Activated CD4-positive, alpha-beta T cell treated with anti-CD3 and anti-CD28 coated beads, Interleukin-2, amount 50 U/mL, for 16 hours (primary cell): ENCODE data around the gene KRTAP5-3.
A peak's percentile ranks its signal among the peaks of the same experiment; 100 is the strongest.

Experiments
- DNase-seq: peaks from one replicate; pipeline ENCODE4 v3.0.0-alpha.2; 2020

KRTAP5-3 gene

GRCh38 chr11:1642288-1643145 lies 34.3 kb upstream of the KRTAP5-3 start:
- DNase-seq: no peak

- no peak for DNase-seq
Observed at GRCh38 chr11:1641096-1641495, 32.8 kb upstream of the KRTAP5-3 start.

GRCh38 chr11:1640076-1640946 lies 32.0 kb upstream of the KRTAP5-3 start:
- peak; percentile 6 for DNase-seq

- DNase-seq: no peak
Observed at GRCh38 chr11:1639666-1640065, 31.4 kb upstream of the KRTAP5-3 start.

- no peak for DNase-seq
Observed at GRCh38 chr11:1639102-1639620, 30.9 kb upstream of the KRTAP5-3 start.

GRCh38 chr11:1638344-1638743 lies 30.1 kb upstream of the KRTAP5-3 start:
- DNase-seq: no peak

- no peak for DNase-seq
Observed at GRCh38 chr11:1637628-1638027, 29.4 kb upstream of the KRTAP5-3 start.

GRCh38 chr11:1636291-1636950 lies 28.2 kb upstream of the KRTAP5-3 start:
- DNase-seq: no peak

GRCh38 chr11:1633864-1634263 lies 25.6 kb upstream of the KRTAP5-3 start:
- no peak for DNase-seq

- no peak for DNase-seq
Observed at GRCh38 chr11:1632053-1632714, 23.9 kb upstream of the KRTAP5-3 start.

GRCh38 chr11:1631066-1631568 lies 22.9 kb upstream of the KRTAP5-3 start:
- no peak for DNase-seq

- no peak for DNase-seq
Observed at GRCh38 chr11:1630271-1630670, 22.0 kb upstream of the KRTAP5-3 start.

GRCh38 chr11:1629326-1630185 lies 21.3 kb upstream of the KRTAP5-3 start, which contains the start of gene KRTAP5-5:
Gene KRTAP5-5 (plus strand): TSS chr11:1629775. CDS start chr11:1629841, 66 bp downstream.
- no peak for DNase-seq

- DNase-seq: peak; percentile 58
Observed at GRCh38 chr11:1628506-1629325, 20.5 kb upstream of the KRTAP5-3 start.

GRCh38 chr11:1625541-1625940 lies 17.3 kb upstream of the KRTAP5-3 start:
- no peak for DNase-seq

GRCh38 chr11:1624621-1625020 lies 16.4 kb upstream of the KRTAP5-3 start:
- no peak for DNase-seq

GRCh38 chr11:1623716-1624115 lies 15.5 kb upstream of the KRTAP5-3 start:
- DNase-seq: no peak

GRCh38 chr11:1622086-1622485 lies 13.8 kb upstream of the KRTAP5-3 start, which contains the start of gene KRTAP5-4:
Gene KRTAP5-4 (minus strand): TSS chr11:1622138. CDS start chr11:1622093, 45 bp downstream.
- no peak for DNase-seq

GRCh38 chr11:1619449-1619848 lies 11.2 kb upstream of the KRTAP5-3 start:
- DNase-seq: no peak

GRCh38 chr11:1618231-1618630 lies 10.0 kb upstream of the KRTAP5-3 start:
- no peak for DNase-seq
